Stimulated activated naive CD4-positive, alpha-beta T cell treated with Interleukin-2 at 50 U/mL for 16 hours (primary cell): Measurements from ENCODE around the gene WDR46.
"Not testable (repeated sequence)": the region's sequence is repeated elsewhere in the genome, so short reads cannot be mapped to it uniquely, and the experiment has no call there.

Source experiments
- DNase-seq: peaks from one replicate; lab custom pipeline; 2025; lab: John Stamatoyannopoulos, UW

The WDR46 gene

GRCh38 chr6:33271117-33271467 lies 17.9 kb downstream of the WDR46 start:
- DNase-seq = no peak

- DNase-seq = no peak
Measured at GRCh38 chr6:33264015-33264414, 25.0 kb downstream of the WDR46 start.

- DNase-seq = not testable (repeated sequence)
Measured at GRCh38 chr6:33262490-33262889, 26.5 kb downstream of the WDR46 start.

GRCh38 chr6:33259032-33259431 lies 30.0 kb downstream of the WDR46 start:
- DNase-seq = no peak

GRCh38 chr6:33254591-33254990 lies 34.4 kb downstream of the WDR46 start:
- no peak for DNase-seq

GRCh38 chr6:33252759-33253158 lies 36.3 kb downstream of the WDR46 start:
- DNase-seq = no peak

GRCh38 chr6:33251395-33252012 lies 37.5 kb downstream of the WDR46 start:
- DNase-seq = no peak

- no peak for DNase-seq
Measured at GRCh38 chr6:33250731-33251130, 38.3 kb downstream of the WDR46 start.

GRCh38 chr6:33249732-33250630 lies 39.1 kb downstream of the WDR46 start:
- no peak for DNase-seq

GRCh38 chr6:33248932-33249731 lies 39.9 kb downstream of the WDR46 start:
- DNase-seq = peak; percentile 98

GRCh38 chr6:33248643-33248931 lies 40.5 kb downstream of the WDR46 start:
- DNase-seq = no peak

- peak; percentile 88 for DNase-seq
Measured at GRCh38 chr6:33247977-33248642, 40.9 kb downstream of the WDR46 start.

GRCh38 chr6:33243476-33243875 lies 45.6 kb downstream of the WDR46 start:
- DNase-seq = no peak

- no peak for DNase-seq
Measured at GRCh38 chr6:33241968-33242367, 47.1 kb downstream of the WDR46 start.

GRCh38 chr6:33237741-33238140 lies 51.3 kb downstream of the WDR46 start:
- DNase-seq = no peak

GRCh38 chr6:33236852-33237251 lies 52.2 kb downstream of the WDR46 start:
- no peak for DNase-seq

- DNase-seq = no peak
Measured at GRCh38 chr6:33236328-33236727, 52.7 kb downstream of the WDR46 start.

GRCh38 chr6:33235221-33235634 lies 53.8 kb downstream of the WDR46 start:
- DNase-seq = no peak
